SK-N-SH (cell line): Measurements from ENCODE around the gene CDKAL1.

ENCODE experiments used
- MEF2A ChIP-seq: IDR thresholded peaks from 2 replicates; pipeline ENCODE4 v1.4.0; 2012; ENCODE audit warnings: low read depth, borderline replicate concordance
- NRF1 ChIP-seq: IDR thresholded peaks from 2 replicates; pipeline ENCODE4 v1.6.1; 2012; ENCODE audit warnings: low read depth, mild to moderate bottlenecking, low read length
- SIN3A ChIP-seq: IDR thresholded peaks from 2 replicates; pipeline ENCODE4 v1.6.1; 2012; ENCODE audit warnings: low read depth, mild to moderate bottlenecking, low read length, moderate library complexity, borderline replicate concordance
- USF1 ChIP-seq: IDR thresholded peaks from 2 replicates; pipeline ENCODE4 v1.4.0; 2012; ENCODE audit warnings: low read depth, borderline replicate concordance
- USF2 ChIP-seq: fragments of 150-350 bp; IDR thresholded peaks from 2 replicates; pipeline ENCODE4 v1.6.1; 2017; ENCODE audit warnings: antibody characterized with exemption, low read length, low read depth, borderline replicate concordance
- TF ChIP-seq, protein P1 (sequence below): fragments of 200-600 bp; sonication (generic); IDR thresholded peaks from 2 replicates; pipeline ENCODE4 v1.6.1; 2017; ENCODE audit warnings: antibody characterized with exemption, mild to moderate bottlenecking, moderate library complexity

- TF ChIP-seq NRF1 = no peak
- TF ChIP-seq, protein P1, sequence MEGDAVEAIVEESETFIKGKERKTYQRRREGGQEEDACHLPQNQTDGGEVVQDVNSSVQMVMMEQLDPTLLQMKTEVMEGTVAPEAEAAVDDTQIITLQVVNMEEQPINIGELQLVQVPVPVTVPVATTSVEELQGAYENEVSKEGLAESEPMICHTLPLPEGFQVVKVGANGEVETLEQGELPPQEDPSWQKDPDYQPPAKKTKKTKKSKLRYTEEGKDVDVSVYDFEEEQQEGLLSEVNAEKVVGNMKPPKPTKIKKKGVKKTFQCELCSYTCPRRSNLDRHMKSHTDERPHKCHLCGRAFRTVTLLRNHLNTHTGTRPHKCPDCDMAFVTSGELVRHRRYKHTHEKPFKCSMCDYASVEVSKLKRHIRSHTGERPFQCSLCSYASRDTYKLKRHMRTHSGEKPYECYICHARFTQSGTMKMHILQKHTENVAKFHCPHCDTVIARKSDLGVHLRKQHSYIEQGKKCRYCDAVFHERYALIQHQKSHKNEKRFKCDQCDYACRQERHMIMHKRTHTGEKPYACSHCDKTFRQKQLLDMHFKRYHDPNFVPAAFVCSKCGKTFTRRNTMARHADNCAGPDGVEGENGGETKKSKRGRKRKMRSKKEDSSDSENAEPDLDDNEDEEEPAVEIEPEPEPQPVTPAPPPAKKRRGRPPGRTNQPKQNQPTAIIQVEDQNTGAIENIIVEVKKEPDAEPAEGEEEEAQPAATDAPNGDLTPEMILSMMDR = no peak
- no peak for TF ChIP-seq USF1
- no peak for TF ChIP-seq MEF2A
- no peak for TF ChIP-seq USF2
- TF ChIP-seq SIN3A = no peak
These were observed 36.2 kb upstream of the CDKAL1 start for GRCh38 chr6:20498041-20498385.
